SK-N-SH treated with all-trans-retinoic acid at 6 μM for 48 hours (cell line): ENCODE data around the gene SHROOM1.
"Not testable (repeated sequence)": the region's sequence is repeated elsewhere in the genome, so short reads cannot be mapped to it uniquely, and the experiment has no call there.

Source experiments
- ATAC-seq: fragments of 200-7000 bp; cut with Tn5 transposase; 3 replicates; pipeline ENCODE4 v1.9.1; 2020; ENCODE audit warnings: mild to moderate bottlenecking, moderate library complexity
- ARNTL ChIP-seq: fragments of 450-650 bp; formaldehyde crosslinking; IDR thresholded peaks from 2 replicates; pipeline ENCODE4 v1.5.0; 2020; ENCODE audit warnings: low read depth, mild to moderate bottlenecking, moderate library complexity, borderline replicate concordance
- BACH2 ChIP-seq: fragments of 250-450 bp; sonication (Bioruptor Pico); IDR thresholded peaks from 2 replicates; pipeline ENCODE4 v1.9.0; 2021; ENCODE audit warnings: mild to moderate bottlenecking, borderline replicate concordance
- CSDC2 ChIP-seq: fragments of 250-450 bp; sonication (Bioruptor Pico); IDR thresholded peaks from 2 replicates; pipeline ENCODE4 v1.5.0; 2020; ENCODE audit warnings: mild to moderate bottlenecking, moderate library complexity
- ESRRG ChIP-seq: fragments of 250-450 bp; sonication (Bioruptor Pico); IDR thresholded peaks from 2 replicates; pipeline ENCODE4 v1.6.1; 2021; ENCODE audit warnings: mild to moderate bottlenecking
- GLIS3 ChIP-seq: fragments of 250-450 bp; sonication (Bioruptor Pico); IDR thresholded peaks from 2 replicates; pipeline ENCODE4 v1.5.0; 2020; ENCODE audit warnings: mild to moderate bottlenecking, moderate library complexity
- ISL1 ChIP-seq: fragments of 250-450 bp; sonication (Bioruptor Pico); IDR thresholded peaks from 2 replicates; pipeline ENCODE4 v2.1.2; 2022; ENCODE audit warnings: mild to moderate bottlenecking, moderate library complexity
- OSR1 ChIP-seq: fragments of 250-450 bp; sonication (Bioruptor Pico); IDR thresholded peaks from 2 replicates; pipeline ENCODE4 v1.8.0; 2022; ENCODE audit warnings: moderate library complexity, mild to moderate bottlenecking, inconsistent platforms
- PATZ1 ChIP-seq: fragments of 250-450 bp; sonication (Bioruptor Pico); IDR thresholded peaks from 2 replicates; pipeline ENCODE4 v1.8.0; 2020; ENCODE audit warnings: mild to moderate bottlenecking, moderate library complexity, borderline replicate concordance
- POU6F1 ChIP-seq: fragments of 250-450 bp; sonication (Bioruptor Pico); IDR thresholded peaks from 2 replicates; pipeline ENCODE4 v1.8.0; 2021; ENCODE audit warnings: low read depth, mild to moderate bottlenecking, moderate library complexity, borderline replicate concordance
- PPARA ChIP-seq: fragments of 250-450 bp; sonication (Bioruptor Pico); IDR thresholded peaks from 2 replicates; pipeline ENCODE4 v1.5.0; 2020; ENCODE audit warnings: mild to moderate bottlenecking, borderline replicate concordance
- RARB ChIP-seq: fragments of 250-450 bp; sonication (Bioruptor Pico); IDR thresholded peaks from 2 replicates; pipeline ENCODE4 v1.8.0; 2021; ENCODE audit warnings: mild to moderate bottlenecking, moderate library complexity
- SNAI2 ChIP-seq: fragments of 250-450 bp; sonication (Bioruptor Pico); IDR thresholded peaks from 2 replicates; pipeline ENCODE4 v1.5.0; 2020; ENCODE audit warnings: mild to moderate bottlenecking, moderate library complexity
- TSHZ2 ChIP-seq: fragments of 250-450 bp; sonication (Bioruptor Pico); IDR thresholded peaks from 2 replicates; pipeline ENCODE4 v1.5.0; 2020; ENCODE audit warnings: mild to moderate bottlenecking, moderate library complexity
- ZFP3 ChIP-seq: fragments of 250-450 bp; sonication (Bioruptor Pico); IDR thresholded peaks from 2 replicates; pipeline ENCODE4 v1.5.0; 2020; ENCODE audit warnings: mild to moderate bottlenecking, moderate library complexity
- ZFP30 ChIP-seq: fragments of 450-650 bp; formaldehyde crosslinking; IDR thresholded peaks from 2 replicates; pipeline ENCODE4 v1.5.0; 2022; ENCODE audit warnings: mild to moderate bottlenecking, moderate library complexity
- ZNF565 ChIP-seq: fragments of 450-650 bp; formaldehyde crosslinking; conservative IDR thresholded peaks from 2 replicates; pipeline ENCODE4 v1.5.0; 2020; ENCODE audit warnings: low read depth, mild to moderate bottlenecking, moderate library complexity
- ZNF70 ChIP-seq: fragments of 450-650 bp; formaldehyde crosslinking; IDR thresholded peaks from 2 replicates; pipeline ENCODE4 v1.5.0; 2020; ENCODE audit warnings: mild to moderate bottlenecking, moderate library complexity
- ZNF8 ChIP-seq: fragments of 450-650 bp; formaldehyde crosslinking; IDR thresholded peaks from 2 replicates; pipeline ENCODE4 v1.5.0; 2020; ENCODE audit warnings: mild to moderate bottlenecking, moderate library complexity

Gene SHROOM1

GRCh38 chr5:132808448-132808847, 22.0 kb downstream of the SHROOM1 start:
- TF ChIP-seq POU6F1 (CRISPR knock-in tag) (no peak), PATZ1 (CRISPR knock-in tag) (no peak), OSR1 (no peak), PPARA (CRISPR knock-in tag) (no peak), GLIS3 (CRISPR knock-in tag) (no peak), ZNF8 (CRISPR knock-in tag) (no peak), RARB (no peak), ZFP3 (CRISPR knock-in tag) (no peak), ISL1 (no peak)
- ATAC-seq: no peak

- peak; percentile 60; the same call in 2 of the 3 replicates for ATAC-seq
- TF ChIP-seq BACH2 (CRISPR knock-in tag) (no peak), ZFP3 (CRISPR knock-in tag) (no peak)
Observed at GRCh38 chr5:132807163-132807838, 23.1 kb downstream of the SHROOM1 start.

GRCh38 chr5:132806804-132807162, 23.7 kb downstream of the SHROOM1 start:
- ATAC-seq: not testable (repeated sequence)

- not testable (repeated sequence) for ATAC-seq
Observed at GRCh38 chr5:132805872-132806271, 24.6 kb downstream of the SHROOM1 start.

GRCh38 chr5:132804219-132804618, 26.2 kb downstream of the SHROOM1 start:
- ATAC-seq: not testable (repeated sequence)

GRCh38 chr5:132802685-132803066, 27.8 kb downstream of the SHROOM1 start:
- not testable (repeated sequence) for ATAC-seq

GRCh38 chr5:132802044-132802684, 28.3 kb downstream of the SHROOM1 start:
- TF ChIP-seq PPARA (CRISPR knock-in tag) (no peak), SNAI2 (no peak), ARNTL (no peak), POU6F1 (CRISPR knock-in tag) (no peak), ZNF565 (CRISPR knock-in tag) (no peak), ESRRG (no peak), ZFP30 (CRISPR knock-in tag) (no peak), TSHZ2 (no peak), OSR1 (no peak), ZNF70 (CRISPR knock-in tag) (no peak), BACH2 (CRISPR knock-in tag) (no peak), ZNF8 (CRISPR knock-in tag) (no peak), PATZ1 (CRISPR knock-in tag) (no peak), CSDC2 (no peak)
- no peak for ATAC-seq
